ENCODE data around the gene LTBP4.
"Not testable (repeated sequence)": the region's sequence is repeated elsewhere in the genome, so short reads cannot be mapped to it uniquely, and the experiment has no call there.

Gene LTBP4

DNA sequence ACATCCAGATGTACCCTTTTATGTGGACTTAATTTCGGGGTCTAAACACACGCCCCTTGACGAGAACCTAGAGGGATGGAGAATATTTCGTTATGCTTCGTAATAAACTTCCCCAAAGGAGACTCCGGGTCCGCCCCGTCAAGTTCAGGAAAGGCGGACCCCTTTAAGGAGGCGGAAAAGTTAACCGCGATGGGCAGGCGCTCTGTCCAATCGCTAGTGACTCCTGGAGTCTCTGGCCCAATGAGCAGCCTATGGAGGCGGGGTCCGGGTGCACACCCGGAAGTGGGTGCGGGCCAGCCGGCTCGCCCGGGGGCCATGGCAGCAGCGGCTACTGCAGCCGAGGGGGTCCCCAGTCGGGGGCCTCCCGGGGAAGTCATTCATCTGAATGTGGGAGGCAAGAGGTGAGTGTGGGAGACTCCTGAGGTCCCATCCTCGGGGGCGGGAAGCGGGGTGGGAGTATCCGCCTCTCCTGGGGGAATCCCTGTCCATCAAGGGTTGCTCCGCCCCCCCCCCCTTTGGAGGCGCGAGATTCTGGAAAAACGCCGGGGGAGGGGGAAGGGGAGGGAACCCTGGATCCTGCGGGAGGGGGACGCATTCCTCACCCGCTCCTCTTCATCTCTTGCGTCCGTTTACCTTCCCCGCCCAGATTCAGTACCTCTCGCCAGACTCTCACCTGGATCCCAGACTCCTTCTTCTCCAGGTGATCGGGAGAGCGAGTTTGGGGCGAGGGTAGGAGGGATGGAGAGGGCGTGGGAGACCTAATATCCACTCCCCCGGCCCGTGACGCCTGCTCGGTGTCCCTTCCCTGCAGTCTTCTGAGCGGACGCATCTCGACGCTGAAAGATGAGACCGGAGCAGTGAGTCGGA is 24.4 kb upstream of the LTBP4 start, which contains the start of gene SHKBP1:
Gene SHKBP1, plus strand, starts transcription at position 289 of the 867 bp plus-strand sequence. Its CDS starts 27 bp downstream, at position 316.
- peak; percentile 80 to 88 for DNase-seq (ENCODE audit: low read depth in 2 of 2, low spot score in 1 of 2)

GRCh38 chr19:40578442-40578908 is 22.7 kb upstream of the LTBP4 start:
- DNase-seq (ENCODE audit: low read depth in 2 of 2, low spot score in 1 of 2): no peak

GRCh38 chr19:40580619-40581018 is 20.6 kb upstream of the LTBP4 start:
- no peak for DNase-seq (ENCODE audit: low read depth in 2 of 2, low spot score in 1 of 2)

- no peak for DNase-seq (ENCODE audit: low read depth in 2 of 2, low spot score in 1 of 2)
Measured at GRCh38 chr19:40581531-40581930, 19.6 kb upstream of the LTBP4 start.

DNA sequence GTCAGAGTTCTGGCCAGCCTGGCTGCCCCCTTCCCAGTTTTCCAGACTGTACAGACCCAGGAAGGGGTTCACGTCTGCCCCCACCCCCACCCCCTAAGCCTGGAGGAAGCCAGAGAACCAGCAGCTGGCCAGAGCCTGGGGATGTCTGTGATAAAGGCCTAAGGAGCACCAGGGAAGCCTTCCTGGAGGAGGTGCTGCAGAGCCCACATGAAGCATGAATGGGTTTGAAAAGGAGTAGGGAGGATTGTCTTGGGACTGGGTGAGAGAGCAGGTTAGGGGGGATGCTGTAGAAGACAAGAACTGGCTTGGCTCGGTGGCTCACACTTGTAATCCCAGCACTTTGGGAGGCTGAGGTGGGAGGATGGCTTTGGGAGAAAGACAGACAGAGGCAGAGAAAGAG is 18.7 kb upstream of the LTBP4 start:
- no peak for DNase-seq (ENCODE audit: low read depth in 2 of 2, low spot score in 1 of 2)

- DNase-seq (ENCODE audit: low read depth in 2 of 2, low spot score in 1 of 2): no peak
Measured at GRCh38 chr19:40583283-40583682, 17.9 kb upstream of the LTBP4 start.

DNA sequence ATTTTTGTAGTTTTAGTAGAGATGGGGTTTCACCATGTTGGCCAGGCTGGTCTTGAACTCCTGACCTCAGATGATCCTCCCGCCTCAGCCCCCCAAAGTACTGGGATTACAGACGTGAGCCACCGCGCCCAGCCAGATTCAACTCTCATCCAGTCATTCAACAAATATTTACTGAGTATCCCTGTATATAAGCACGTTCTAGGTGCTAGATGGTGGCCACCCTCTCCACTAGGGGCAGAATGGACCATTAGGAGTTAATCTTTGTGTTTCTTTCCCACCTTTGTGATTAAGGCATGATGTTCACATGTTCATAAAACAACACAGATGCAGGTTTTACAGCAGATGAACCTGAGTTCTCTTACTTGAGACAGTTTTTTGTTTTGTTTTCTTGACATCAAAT is 17.2 kb upstream of the LTBP4 start:
- DNase-seq (ENCODE audit: low read depth in 2 of 2, low spot score in 1 of 2): no peak

- no peak for DNase-seq (ENCODE audit: low read depth in 2 of 2, low spot score in 1 of 2)
Measured at GRCh38 chr19:40585241-40585981, 15.8 kb upstream of the LTBP4 start.

DNA sequence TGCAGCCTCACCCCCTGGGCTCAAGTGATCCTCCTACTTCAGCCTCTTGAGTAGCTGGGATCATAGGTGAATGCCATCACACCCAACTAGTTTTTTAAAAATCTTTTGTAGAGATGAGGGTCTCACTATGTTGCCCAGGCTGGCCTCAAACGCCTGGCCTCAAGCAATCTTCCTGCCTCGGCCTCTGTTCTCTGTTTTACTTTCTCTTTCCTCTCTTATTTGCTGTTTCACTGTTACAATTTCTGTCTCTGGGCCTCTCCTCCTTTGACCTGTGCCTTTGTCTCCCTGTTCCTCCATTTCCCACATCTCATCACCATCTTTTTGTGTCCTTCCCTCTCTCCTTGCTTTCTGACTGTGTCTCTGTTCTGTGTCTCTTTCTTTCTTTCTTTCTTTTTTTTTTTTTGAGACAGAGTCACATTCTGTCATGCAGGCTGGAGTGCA is 15.2 kb upstream of the LTBP4 start:
- no peak for DNase-seq (ENCODE audit: low read depth in 2 of 2, low spot score in 1 of 2)

GRCh38 chr19:40586611-40587010 is 14.6 kb upstream of the LTBP4 start:
- DNase-seq (ENCODE audit: low read depth in 2 of 2, low spot score in 1 of 2): no peak

- DNase-seq (ENCODE audit: low read depth in 2 of 2, low spot score in 1 of 2): no peak
Measured at GRCh38 chr19:40588110-40588854, 12.9 kb upstream of the LTBP4 start.

DNA sequence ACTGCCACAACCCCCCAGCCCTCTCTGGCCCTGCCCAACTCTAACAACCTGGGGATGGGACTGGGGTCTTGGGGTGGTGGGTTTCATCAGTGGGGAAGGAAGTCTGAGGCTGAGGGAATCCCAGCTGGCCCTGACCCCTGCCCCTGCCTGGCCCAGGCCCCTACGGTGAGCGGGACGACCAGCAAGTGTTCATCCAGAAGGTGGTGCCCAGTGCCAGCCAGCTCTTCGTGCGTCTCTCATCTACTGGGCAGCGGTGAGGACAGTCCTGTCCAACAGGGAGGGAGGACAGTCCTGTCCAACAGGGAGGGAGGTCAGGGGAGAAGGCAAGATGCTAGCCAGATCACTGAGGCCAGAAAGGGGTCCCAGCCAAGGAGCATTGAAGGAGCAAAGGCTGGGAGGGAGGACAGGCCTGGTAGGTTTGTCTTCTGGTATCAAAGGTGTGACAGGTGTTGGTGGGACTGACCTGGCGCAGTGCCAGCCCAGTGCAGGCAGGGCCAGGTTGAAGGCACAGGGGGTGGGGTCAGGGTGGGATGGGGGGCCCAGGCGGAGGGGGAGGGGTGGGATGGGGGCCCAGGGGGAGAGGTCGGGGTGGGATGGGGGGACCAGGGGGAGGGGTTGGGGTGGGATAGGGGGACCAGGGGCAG is 12.1 kb upstream of the LTBP4 start:
- no peak for DNase-seq (ENCODE audit: low read depth in 2 of 2, low spot score in 1 of 2)

DNA sequence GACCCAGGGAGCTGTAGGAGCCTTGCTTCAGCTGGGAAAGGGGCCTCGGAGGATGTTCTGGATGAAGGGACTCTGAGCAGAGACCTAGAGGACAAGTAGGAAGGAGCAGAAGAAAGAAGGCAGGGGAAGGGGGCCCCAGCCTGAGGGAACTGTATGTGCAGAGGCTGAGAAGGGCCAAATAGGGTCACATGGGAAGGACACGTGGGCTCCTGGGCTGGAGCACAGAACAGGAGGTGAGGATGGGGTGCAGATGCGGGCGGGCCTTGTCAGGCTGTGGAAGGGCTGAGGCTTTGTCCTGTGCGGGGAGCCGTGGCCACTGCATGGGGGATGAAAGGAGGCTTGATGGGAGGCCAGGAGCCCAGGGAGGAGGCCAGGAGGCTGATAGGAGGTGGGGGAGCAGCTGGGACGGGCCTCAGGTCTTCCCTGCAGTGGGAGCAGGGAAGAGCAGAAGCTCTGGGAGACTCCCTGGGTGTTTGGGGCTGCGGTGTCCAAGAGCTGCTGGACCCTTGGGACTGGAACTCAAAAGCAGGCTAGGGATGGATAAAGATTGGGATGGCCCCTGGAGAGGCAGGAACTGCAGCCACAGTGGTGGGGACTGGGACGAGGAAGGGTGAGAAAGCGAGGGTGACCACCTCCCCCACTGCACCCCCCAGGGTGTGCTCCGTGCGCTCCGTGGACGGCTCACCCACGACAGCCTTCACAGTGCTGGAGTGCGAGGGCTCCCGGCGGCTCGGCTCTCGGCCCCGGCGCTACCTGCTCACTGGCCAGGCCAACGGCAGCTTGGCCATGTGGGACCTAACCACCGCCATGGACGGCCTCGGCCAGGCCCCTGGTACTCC is 11.4 kb upstream of the LTBP4 start:
- DNase-seq (ENCODE audit: low read depth in 2 of 2, low spot score in 1 of 2): no peak

DNA sequence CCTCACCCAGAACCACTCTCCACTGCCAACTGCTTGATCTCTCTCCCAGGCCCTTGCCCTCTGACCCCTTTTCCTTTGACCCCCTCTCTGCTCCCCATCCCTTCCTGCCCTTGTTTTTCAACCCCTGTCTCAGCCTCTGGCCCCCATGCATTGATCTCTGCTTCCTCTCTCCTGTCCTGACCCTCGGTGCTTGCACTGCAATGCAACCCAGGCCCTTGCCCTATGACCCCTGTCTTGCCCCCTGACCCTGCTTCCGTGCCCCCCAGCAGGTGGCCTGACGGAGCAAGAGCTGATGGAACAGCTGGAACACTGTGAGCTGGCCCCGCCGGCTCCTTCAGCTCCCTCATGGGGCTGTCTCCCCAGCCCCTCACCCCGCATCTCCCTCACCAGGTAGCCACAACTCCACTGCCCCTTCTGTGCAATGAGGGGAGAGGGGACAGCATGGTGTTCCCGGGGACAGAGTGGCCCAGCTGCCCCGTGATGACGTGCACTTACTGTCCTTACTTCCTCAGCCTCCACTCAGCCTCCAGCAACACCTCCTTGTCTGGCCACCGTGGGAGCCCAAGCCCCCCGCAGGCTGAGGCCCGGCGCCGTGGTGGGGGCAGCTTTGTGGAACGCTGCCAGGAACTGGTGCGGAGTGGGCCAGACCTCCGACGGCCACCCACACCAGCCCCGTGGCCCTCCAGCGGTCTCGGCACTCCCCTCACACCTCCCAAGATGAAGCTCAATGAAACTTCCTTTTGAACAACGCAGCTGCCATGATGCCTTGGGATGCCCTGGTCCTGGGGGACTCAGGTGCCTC is 10.5 kb upstream of the LTBP4 start:
- no peak for DNase-seq (ENCODE audit: low read depth in 2 of 2, low spot score in 1 of 2)

DNA sequence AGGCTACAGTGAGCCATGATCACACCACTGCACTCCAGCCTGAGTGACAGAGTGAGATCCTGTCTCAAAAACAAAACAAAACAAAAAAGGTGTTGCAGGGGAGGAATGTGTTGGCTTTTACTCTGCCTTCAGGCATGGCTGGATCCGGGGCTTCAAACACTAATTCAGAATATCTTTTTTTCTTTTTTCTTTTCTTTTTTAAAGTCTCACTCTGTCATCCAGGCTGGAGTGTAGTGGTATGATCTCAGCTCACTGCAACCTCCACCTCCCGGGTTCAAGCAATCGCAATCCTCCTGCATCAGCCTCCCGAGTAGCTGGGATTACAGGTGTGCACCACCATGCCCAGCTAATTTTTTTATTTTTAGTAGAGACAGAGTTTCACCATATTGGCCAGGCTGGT is 9.4 kb upstream of the LTBP4 start:
- not testable (repeated sequence) for DNase-seq (ENCODE audit: low read depth in 2 of 2, low spot score in 1 of 2)

DNA sequence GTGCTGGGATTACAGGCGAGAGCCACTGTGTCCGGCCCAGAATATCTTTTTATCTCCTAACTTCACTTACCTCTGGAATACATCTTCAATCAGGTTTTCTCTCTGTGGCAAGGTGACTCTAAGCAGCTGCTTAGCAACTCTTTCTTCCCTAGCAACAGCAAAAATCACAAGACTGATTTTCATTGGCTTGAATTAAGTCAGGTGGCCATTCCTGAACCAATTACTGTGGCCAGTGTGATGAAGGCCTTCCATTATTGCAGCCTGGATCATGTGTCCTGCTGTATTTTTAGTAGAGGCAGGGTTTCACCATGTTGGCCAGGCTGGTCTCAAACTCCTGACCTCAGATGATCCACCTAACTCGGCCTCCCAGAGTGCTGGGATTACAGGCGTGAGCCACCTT is 9.0 kb upstream of the LTBP4 start:
- no peak for DNase-seq (ENCODE audit: low read depth in 2 of 2, low spot score in 1 of 2)

DNA sequence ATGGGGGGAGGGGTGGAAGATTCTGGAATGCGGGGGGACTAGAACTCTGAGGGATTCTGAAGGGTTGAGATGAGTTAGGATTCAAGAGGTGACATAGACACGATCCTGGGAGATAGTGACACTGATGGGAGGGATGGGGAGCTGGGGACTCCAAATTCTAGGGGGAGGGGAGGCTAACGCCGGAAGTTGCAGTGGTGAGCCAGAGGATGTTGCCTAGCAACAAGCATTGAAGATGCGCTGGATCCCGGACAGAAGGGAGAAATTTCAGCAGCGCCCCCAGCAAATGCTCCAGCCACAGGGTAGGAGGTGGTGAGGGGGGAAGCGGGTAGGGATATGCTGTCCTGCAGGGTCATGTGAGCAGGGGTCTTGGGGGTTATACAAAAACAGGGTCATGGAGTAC is 6.9 kb upstream of the LTBP4 start:
- no peak for DNase-seq (ENCODE audit: low read depth in 2 of 2, low spot score in 1 of 2)

DNA sequence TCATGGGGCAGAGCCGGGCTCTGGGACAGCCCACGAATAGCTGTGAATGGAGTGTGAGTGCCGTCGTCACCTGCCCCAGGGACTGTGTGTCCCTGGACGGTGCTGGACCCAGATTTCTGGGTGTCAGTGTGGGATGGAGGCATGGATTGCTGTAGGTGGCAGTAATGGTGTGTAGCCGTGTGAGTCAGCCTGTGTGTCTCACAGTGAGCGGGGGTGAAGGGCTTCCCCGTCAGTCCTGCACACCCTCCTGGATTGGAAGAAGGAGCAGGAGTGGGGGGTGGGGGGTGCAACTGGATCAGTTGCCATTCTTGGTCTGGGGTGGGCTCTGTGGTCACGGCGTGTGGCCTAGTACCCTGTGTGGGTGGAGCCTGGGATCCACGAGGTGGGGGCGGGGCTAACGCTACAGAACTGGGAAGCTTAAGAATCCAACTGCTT is 6.5 kb upstream of the LTBP4 start:
- no peak for DNase-seq (ENCODE audit: low read depth in 2 of 2, low spot score in 1 of 2)
